Measurements from ENCODE around the gene EEF1AKMT4.
A peak's percentile ranks its signal among the peaks of the same experiment; 100 is the strongest.

The EEF1AKMT4 gene

DNA sequence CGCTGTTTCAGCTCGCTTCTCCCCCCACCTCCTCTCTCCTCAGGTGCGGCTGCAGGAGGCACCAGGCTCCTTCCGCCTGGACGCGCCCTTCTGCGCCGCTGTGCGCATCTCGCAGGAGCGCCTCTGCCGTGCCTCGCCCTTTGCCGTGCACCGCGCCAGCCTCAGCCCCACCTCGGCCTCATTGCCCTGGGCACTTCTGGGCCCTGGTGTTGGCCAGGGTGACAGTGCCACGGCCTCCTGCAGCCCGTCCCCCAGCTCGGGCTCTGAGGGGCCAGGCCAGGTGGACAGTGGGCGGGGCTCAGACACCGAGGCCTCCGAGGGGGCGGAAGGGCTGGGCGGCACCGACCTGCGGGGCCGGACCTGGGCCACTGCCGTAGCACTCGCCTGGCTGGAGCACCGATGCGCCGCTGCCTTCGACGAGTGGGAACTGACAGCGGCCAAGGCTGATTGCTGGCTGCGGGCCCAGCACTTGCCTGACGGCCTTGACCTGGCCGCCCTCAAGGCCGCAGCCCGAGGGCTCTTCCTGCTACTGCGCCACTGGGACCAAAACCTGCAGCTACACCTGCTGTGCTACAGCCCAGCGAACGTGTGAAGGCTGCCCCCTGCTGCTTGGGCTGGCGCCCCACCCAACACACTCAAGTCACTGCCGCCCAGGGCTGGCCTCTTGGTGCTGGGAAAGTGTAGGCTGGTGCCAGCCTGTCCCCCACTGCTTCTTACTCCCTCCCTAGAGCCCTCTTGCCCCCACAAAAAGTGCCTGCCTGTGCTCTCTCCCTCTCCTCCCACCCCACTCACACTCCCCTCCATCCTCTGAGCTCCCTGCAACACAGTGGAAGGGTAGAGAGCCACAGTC is 7.8 kb upstream of the EEF1AKMT4 start:
- Mint-ChIP-seq H3K4me3 (no peak overlapping the region), H3K27me3 (ENCODE audit: low read depth, poor library complexity) (peaks cover 8% of the 10 kb centered on the region), H3K36me3 (ENCODE audit: low read depth) (peaks cover 22% of the 10 kb centered on the region), H3K4me1 (no peaks in the 10 kb centered on the region), H3K9me3 (no peaks in the 10 kb centered on the region), H3K27ac (no peak overlapping the region)
- DNase-seq, result peak; percentile 28
- TF ChIP-seq CTCF (IDR thresholded peaks at IDR 0.05), result peak; percentile 22

GRCh38 chr3:184242297-184242685 is 7.2 kb upstream of the EEF1AKMT4 start:
- no peaks in the 10 kb centered on the region for H3K4me1 Mint-ChIP-seq

DNA sequence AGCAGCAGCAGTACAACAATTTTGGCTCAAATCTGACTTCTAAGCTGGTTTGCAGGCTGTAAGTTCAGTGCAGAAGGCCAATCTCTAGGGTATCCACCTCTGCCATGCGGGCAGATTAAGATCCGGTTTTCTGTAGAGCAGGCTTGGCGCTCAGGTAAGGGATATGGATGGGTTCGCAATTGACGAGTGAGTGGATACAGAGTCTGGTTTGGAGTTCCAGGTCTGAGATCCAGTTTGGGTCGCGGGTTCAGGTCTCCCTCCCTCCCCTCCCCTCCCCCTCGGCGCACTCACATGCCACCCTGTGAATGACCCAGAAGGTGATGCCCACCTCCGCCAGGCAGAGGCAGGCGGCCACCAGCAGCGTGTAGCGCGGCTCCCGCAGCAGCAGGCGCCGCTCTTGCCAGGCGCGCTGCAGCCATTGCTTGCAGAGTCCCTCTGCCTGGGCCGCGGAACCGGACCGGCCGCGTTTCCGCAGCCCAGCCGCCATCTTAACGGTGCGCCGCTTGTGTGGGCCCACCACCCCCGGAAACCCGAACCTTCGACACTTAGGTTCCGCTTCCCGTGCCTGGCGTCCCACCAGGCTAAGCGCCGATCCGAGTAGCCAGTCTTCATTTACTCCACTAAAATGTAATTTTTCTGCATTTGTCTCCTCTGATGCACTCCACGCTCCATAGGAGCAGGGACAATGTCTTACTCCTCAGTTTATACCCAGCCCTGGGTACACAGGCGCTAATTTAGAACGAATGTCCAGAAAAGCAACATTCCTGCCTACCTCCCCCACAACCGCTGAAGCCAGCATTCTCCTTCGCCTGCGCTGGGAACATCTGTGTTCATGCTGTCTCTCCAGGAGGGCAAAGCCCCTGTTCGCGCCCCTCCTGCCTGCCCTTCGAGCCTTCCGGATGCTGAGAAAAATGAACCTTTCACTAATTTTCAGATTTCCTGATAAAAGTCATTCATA is 739 bp upstream of the EEF1AKMT4 start, which contains the start of gene ALG3:
ALG3 (minus strand) TSS at position 509 of the 958 bp plus-strand sequence; CDS start at position 487, 22 bp downstream.
- H3K9me3 Mint-ChIP-seq, result no peaks in the 10 kb centered on the region
- peaks cover 19% of the 10 kb centered on the region for H3K4me1 Mint-ChIP-seq
- H3K27ac Mint-ChIP-seq, result peak within 1 kb of the TSS; percentile 99
- DNase-seq, result peak; percentile 91
- peaks cover 11% of the 10 kb centered on the region for H3K36me3 Mint-ChIP-seq (ENCODE audit: low read depth)
- TF ChIP-seq CTCF (IDR thresholded peaks at IDR 0.05), result no peak
- H3K4me3 Mint-ChIP-seq, result peak within 1 kb of the TSS; percentile 95
- H3K27me3 Mint-ChIP-seq (ENCODE audit: low read depth, poor library complexity), result peaks cover 10% of the 10 kb centered on the region

More at GRCh38 chr3:184242297-184242685, 7.2 kb upstream of the EEF1AKMT4 start:
- Mint-ChIP-seq H3K9me3 (no peaks in the 10 kb centered on the region), H3K36me3 (ENCODE audit: low read depth) (peaks cover 22% of the 10 kb centered on the region), H3K27ac (no peak overlapping the region), H3K27me3 (ENCODE audit: low read depth, poor library complexity) (peaks cover 8% of the 10 kb centered on the region), H3K4me3 (no peak overlapping the region)
- DNase-seq, result no peak
- no peak for TF ChIP-seq CTCF (IDR thresholded peaks at IDR 0.05)

DNA sequence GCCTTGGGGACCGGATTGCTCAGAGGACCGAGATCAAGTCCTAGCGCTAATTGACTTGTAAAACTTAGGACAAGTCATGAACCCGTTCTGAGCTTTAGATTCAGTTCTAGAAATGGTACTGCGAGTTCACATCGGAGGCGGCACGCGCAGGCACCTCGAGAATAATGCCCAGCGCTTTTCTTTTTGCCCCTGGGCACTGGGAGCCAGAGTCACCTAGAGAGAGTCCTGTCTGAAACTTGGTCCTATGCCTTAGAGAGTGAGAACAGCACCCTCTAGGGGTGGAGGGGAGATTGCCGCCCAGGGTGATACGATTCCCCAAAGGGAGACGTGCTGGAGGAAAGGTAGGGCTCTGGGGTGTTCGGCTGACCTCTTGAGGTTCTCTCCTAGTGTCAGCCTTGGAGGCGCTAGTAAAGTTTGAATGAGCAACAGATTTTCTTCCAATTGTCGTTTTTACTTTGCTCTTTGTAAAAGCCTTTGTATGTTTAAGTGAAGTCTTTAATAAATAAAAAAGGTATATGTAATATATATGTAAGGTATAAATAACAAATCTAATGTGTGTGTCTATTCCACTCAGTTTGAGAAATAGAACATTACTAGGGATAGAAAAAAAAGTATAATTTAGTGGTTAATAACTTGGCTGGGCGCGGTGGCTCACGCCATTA is 826 bp downstream of the EEF1AKMT4 start:
- H3K27me3 Mint-ChIP-seq (ENCODE audit: low read depth, poor library complexity), result peaks cover 21% of the 10 kb centered on the region
- H3K4me1 Mint-ChIP-seq, result peaks cover 19% of the 10 kb centered on the region
- H3K9me3 Mint-ChIP-seq, result no peaks in the 10 kb centered on the region
- H3K36me3 Mint-ChIP-seq (ENCODE audit: low read depth), result no peaks in the 10 kb centered on the region
- H3K4me3 Mint-ChIP-seq, result peak overlapping the region; percentile 95
- peak; percentile 94 for TF ChIP-seq CTCF (IDR thresholded peaks at IDR 0.05)
- DNase-seq, result peak; percentile 88
- H3K27ac Mint-ChIP-seq, result no peak overlapping the region

DNA sequence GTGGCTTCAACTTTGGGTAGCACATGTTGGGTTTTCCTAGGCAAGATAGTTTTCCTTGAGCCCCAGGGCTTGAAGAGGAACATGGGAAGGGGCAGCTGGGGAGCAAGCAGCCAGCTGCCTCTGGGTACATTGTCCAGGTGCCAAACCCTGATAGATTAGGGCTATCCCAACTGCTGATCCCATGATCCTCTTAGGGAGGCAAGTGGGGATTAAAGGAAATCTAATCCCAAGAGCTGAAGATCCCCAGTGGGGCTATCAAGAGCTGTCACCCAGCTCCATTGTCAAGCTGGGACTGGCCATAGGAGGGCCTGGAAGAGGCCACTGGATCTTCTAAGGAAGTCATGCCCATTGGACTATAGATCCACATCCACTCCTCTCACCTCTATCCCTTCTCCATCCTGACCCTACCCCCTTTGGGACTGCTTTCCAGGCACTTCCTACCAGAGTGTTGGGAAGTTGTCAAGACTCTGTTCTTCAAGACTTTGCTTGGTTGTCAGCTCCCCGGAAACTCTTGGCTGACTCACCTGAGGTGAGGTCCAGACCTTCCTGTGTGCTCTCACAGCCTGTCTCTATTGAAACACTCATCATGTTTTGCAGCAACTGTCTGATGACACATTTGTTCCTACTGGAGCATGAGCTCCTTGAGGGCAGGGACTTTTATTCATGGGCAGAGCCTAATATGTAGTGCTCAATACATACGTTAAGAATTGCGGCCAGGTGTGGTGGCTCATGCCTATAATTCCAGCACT is 6.0 kb downstream of the EEF1AKMT4 start:
- H3K9me3 Mint-ChIP-seq, result peaks cover 3% of the 10 kb centered on the region
- H3K4me3 Mint-ChIP-seq, result no peak overlapping the region
- H3K36me3 Mint-ChIP-seq (ENCODE audit: low read depth), result peaks cover 8% of the 10 kb centered on the region
- H3K4me1 Mint-ChIP-seq, result peaks cover 3% of the 10 kb centered on the region
- peaks cover 58% of the 10 kb centered on the region for H3K27me3 Mint-ChIP-seq (ENCODE audit: low read depth, poor library complexity)
- H3K27ac Mint-ChIP-seq, result no peak overlapping the region
- no peak for DNase-seq
- no peak for TF ChIP-seq CTCF (IDR thresholded peaks at IDR 0.05)
